ENCODE data around the gene LAMB1.

- TF ChIP-seq CTCF (IDR thresholded peaks at IDR 0.05) (peak; percentile 8 to 13), POLR2AphosphoS5 (IDR thresholded peaks at IDR 0.05) (no peak), POLR2A (IDR thresholded peaks at IDR 0.05) (no peak)
Observed at GRCh38 chr7:108016841-108017775, 14.1 kb upstream of the LAMB1 start.

All from suprapubic skin (tissue), 4 donors.